ENCODE results near the gene TREX2. TPM values are rescaled to one million over a fixed set of nuclear protein-coding genes. Genes with fewer than 3 reads are reported as not detected.

Gene TREX2
- total RNA-seq, 4 donors from 2014 or later, result 1.1 to 3.1 (median 3.0) TPM; not detected in 1

GRCh38 chrX:153413731-153414130 lies 32.1 kb downstream of the TREX2 start:
- TF ChIP-seq CTCF (IDR thresholded peaks at IDR 0.05) (no peak), POLR2A (IDR thresholded peaks at IDR 0.05) (no peak)
- peaks cover 0 to 4% (median 0%) of the 10 kb centered on the region in 4 donors for H3K4me1 ChIP-seq
- no peak overlapping the region for H3K27ac ChIP-seq
- no peaks in the 10 kb centered on the region for H3K27me3 ChIP-seq
- H3K9me3 ChIP-seq, result no peaks in the 10 kb centered on the region
- H3K36me3 ChIP-seq, result no peaks in the 10 kb centered on the region
- DNase-seq, result no peak
- H3K4me3 ChIP-seq, result no peak overlapping the region

GRCh38 chrX:153412746-153413720 lies 32.8 kb downstream of the TREX2 start:
- H3K27ac ChIP-seq, result no peak overlapping the region
- peaks cover 0 to 4% (median 0%) of the 10 kb centered on the region in 4 donors for H3K4me1 ChIP-seq
- DNase-seq, result no peak
- H3K27me3 ChIP-seq, result no peaks in the 10 kb centered on the region
- no peak for TF ChIP-seq CTCF (IDR thresholded peaks at IDR 0.05)
- no peak for TF ChIP-seq POLR2A (IDR thresholded peaks at IDR 0.05)
- no peak overlapping the region for H3K4me3 ChIP-seq
- no peaks in the 10 kb centered on the region for H3K36me3 ChIP-seq
- no peaks in the 10 kb centered on the region for H3K9me3 ChIP-seq

- H3K9me3 ChIP-seq, result no peaks in the 10 kb centered on the region
- TF ChIP-seq CTCF (IDR thresholded peaks at IDR 0.05) (no peak), POLR2A (IDR thresholded peaks at IDR 0.05) (no peak)
- H3K27me3 ChIP-seq, result no peaks in the 10 kb centered on the region
- H3K4me3 ChIP-seq, result peak overlapping the region; percentile 52 to 55 (median 52)
- DNase-seq, result no peak
- peaks cover 0 to 4% (median 0%) of the 10 kb centered on the region in 4 donors for H3K4me1 ChIP-seq
- peak overlapping the region in 1 of 4 donors; percentile 62 for H3K27ac ChIP-seq
- H3K36me3 ChIP-seq, result no peaks in the 10 kb centered on the region
These were observed 33.8 kb downstream of the TREX2 start for GRCh38 chrX:153411988-153412574.

GRCh38 chrX:153411255-153411987 lies 34.4 kb downstream of the TREX2 start, which contains the start of gene ZFP92:
TSS of gene ZFP92 (plus strand) at chrX:153411472. CDS start at chrX:153418323, 6,851 bp downstream.
- peak in 2 of 3 donors; percentile 31 to 67 for DNase-seq

More at GRCh38 chrX:153411255-153411987, 34.4 kb downstream of the TREX2 start, which contains the start of gene ZFP92:
- TF ChIP-seq POLR2A (IDR thresholded peaks at IDR 0.05), result no peak
- no peak for TF ChIP-seq CTCF (IDR thresholded peaks at IDR 0.05)
- Histone ChIP-seq H3K36me3 (no peaks in the 10 kb centered on the region), H3K4me3 (peak within 1 kb of the TSS; percentile 52 to 55 (median 52)), H3K9me3 (no peaks in the 10 kb centered on the region), H3K27me3 (no peaks in the 10 kb centered on the region), H3K4me1 (peaks cover 0 to 4% (median 0%) of the 10 kb centered on the region in 4 donors), H3K27ac (peak within 1 kb of the TSS in 1 of 4 donors; percentile 62)

All from Peyer's patch (tissue), 4 donors.